Panc1 (cell line): ENCODE measurements around the gene TMEM39A. TPM values are rescaled to one million over a fixed set of nuclear protein-coding genes. Genes with fewer than 3 reads are reported as not detected.

Experiments
- ATAC-seq: fragments of 200-7000 bp; cut with Tn5 transposase; 2 replicates; pipeline ENCODE4 v1.9.1; 2020; ENCODE audit warnings: mild to moderate bottlenecking, moderate library complexity
- BruUV-seq: library from RNA; stranded (reverse); fragments of 400-500 nt; replicated peaks from 2 replicates; lab custom pipeline; 2021; lab: Mats Ljungman, UMichigan
- CTCF ChIA-PET: fragments of 300-600 bp; sonication (Branson Sonifier 250); formaldehyde crosslinking; loops from one replicate; lab custom pipeline; 2022; ENCODE audit warnings: antibody characterized with exemption; lab: Charles Lee
- POLR2A ChIA-PET: fragments of 300-600 bp; sonication (Branson Sonifier 250); formaldehyde crosslinking; loops from one replicate; lab custom pipeline; 2022; ENCODE audit warnings: antibody characterized with exemption; lab: Charles Lee
- DNase-seq: peaks from one replicate; pipeline ENCODE4 v3.0.0-alpha.2; 2010; ENCODE audit warnings: low read depth, low spot score
- H3K27ac ChIP-seq: 2 replicates; pipeline ENCODE4 v1.5.1; 2011; ENCODE audit warnings: mild to moderate bottlenecking, low read length, inconsistent platforms
- H3K27me3 ChIP-seq: fragments of 200-500 bp; sonication (Bioruptor generic); 2 replicates; pipeline ENCODE4 v1.6.0; 2014; ENCODE audit warnings: low read length, inconsistent platforms; ENCODE audit not compliant: control insufficient read depth, insufficient read depth
- H3K36me3 ChIP-seq: fragments of 200-500 bp; sonication (Bioruptor generic); 2 replicates; pipeline ENCODE4 v1.5.1; 2014; ENCODE audit warnings: inconsistent platforms, mild to moderate bottlenecking, low read length, moderate library complexity; ENCODE audit not compliant: control insufficient read depth, insufficient read depth
- H3K4me1 ChIP-seq: 2 replicates; pipeline ENCODE4 v1.5.1; 2011; ENCODE audit warnings: inconsistent platforms, mild to moderate bottlenecking, low read length, moderate library complexity; ENCODE audit not compliant: control insufficient read depth, insufficient read depth
- H3K4me3 ChIP-seq, 2 experiments: 2 replicates each; pipeline ENCODE4 v1.5.1; 2011 to 2012; ENCODE audit warnings: low read depth in 2 of 2, low read length in 2 of 2, mild to moderate bottlenecking in 2 of 2, inconsistent platforms in 1 of 2, moderate library complexity in 1 of 2
- H3K9me3 ChIP-seq: fragments of 200-500 bp; sonication (Bioruptor generic); 2 replicates; pipeline ENCODE4 v1.5.1; 2014; ENCODE audit warnings: low read depth, mild to moderate bottlenecking, inconsistent platforms, low read length, moderate library complexity; ENCODE audit not compliant: control insufficient read depth, insufficient read depth
- CTCF ChIP-seq: fragments of 450-650 bp; IDR thresholded peaks from 2 replicates; pipeline ENCODE4 v1.5.1; 2017; ENCODE audit warnings: mild to moderate bottlenecking
- POLR2AphosphoS5 ChIP-seq: IDR thresholded peaks from 2 replicates; pipeline ENCODE4 v1.6.1; 2012; ENCODE audit warnings: mild to moderate bottlenecking, low read depth, low read length, moderate library complexity
- REST ChIP-seq, 2 experiments: IDR thresholded peaks; 2 replicates each; pipeline ENCODE4 v1.6.1; 2011 to 2012; ENCODE audit warnings: low read depth in 2 of 2, control low read depth in 1 of 2, low read length in 1 of 2, mild to moderate bottlenecking in 1 of 2, moderate library complexity in 1 of 2; ENCODE audit not compliant: insufficient read depth in 1 of 2
- SIN3A ChIP-seq: IDR thresholded peaks from 2 replicates; pipeline ENCODE4 v1.6.1; 2012; ENCODE audit warnings: low read depth, mild to moderate bottlenecking, low read length, moderate library complexity, borderline replicate concordance; ENCODE audit not compliant: insufficient read depth
- TCF7L2 ChIP-seq: IDR thresholded peaks from 2 replicates; pipeline ENCODE4 v1.6.1; 2011; ENCODE audit warnings: mild to moderate bottlenecking, low read depth, low read length, inconsistent platforms
- in situ Hi-C: cut with HindIII; loops from 2 replicates; pipeline ENCODE4 v1.10.0; 2016; ENCODE audit warnings: low sequenced_read_pairs, low pct_unique_long_range_greater_than_20kb
- intact Hi-C: fragments of 100-400 bp; cut with micrococcal nuclease; formaldehyde crosslinking; loops from one replicate; pipeline ENCODE4 v1.10.0; 2022; ENCODE audit not compliant: unreplicated experiment
- total RNA-seq: library from RNA; stranded (reverse); gene quantifications from one replicate; pipeline ENCODE4 v1.2.1, GENCODE V29; 2021; ENCODE audit not compliant: unreplicated experiment

Gene TMEM39A
- total RNA-seq, 1 experiment from 2014 or later = 47.8 TPM

GRCh38 chr3:119470866-119471265 lies 7.5 kb upstream of the TMEM39A start:
- BruUV-seq = no TSS peak
- in situ Hi-C loops (no loop called here), intact Hi-C loops (no loop called here)
- POLR2A ChIA-PET = no interaction called here
- ATAC-seq = no peak
- H3K4me1 ChIP-seq = peaks cover 10% of the 10 kb centered on the region
- no peak overlapping the region for H3K4me3 ChIP-seq
- H3K9me3 ChIP-seq = no peaks in the 10 kb centered on the region
- no peak overlapping the region for H3K27ac ChIP-seq
- H3K36me3 ChIP-seq = no peaks in the 10 kb centered on the region; the same call in 1 of the 2 replicates
- DNase-seq = no peak
- no peaks in the 10 kb centered on the region for H3K27me3 ChIP-seq
- CTCF ChIA-PET = no interaction called here
- TF ChIP-seq SIN3A (no peak), TCF7L2 (no peak), CTCF (no peak), POLR2AphosphoS5 (no peak), REST (IDR thresholded peaks at IDR 0.05; ENCODE audit: insufficient read depth in 1 of 2, low read depth in 2 of 2, low read length in 1 of 2) (no peak)

- CTCF ChIA-PET = interaction anchor here (0.6 kb wide), 1 partner anchor 194 kb away, joined by 4 read pairs; no protein-coding TSS in a partner anchor
- H3K4me1 ChIP-seq = peaks cover 10% of the 10 kb centered on the region
- H3K27me3 ChIP-seq = no peaks in the 10 kb centered on the region
- intact Hi-C loops (loop anchor here (10.0 kb wide), 1 partner anchor 195 kb away; no protein-coding TSS in a partner anchor), in situ Hi-C loops (no loop called here)
- peak overlapping the region; percentile 89 for H3K27ac ChIP-seq
- ATAC-seq (no peak; the same call in 1 of the 2 replicates), DNase-seq (no peak)
- BruUV-seq = no TSS peak
- H3K4me3 ChIP-seq = peak overlapping the region; percentile 77 to 93
- H3K36me3 ChIP-seq = no peaks in the 10 kb centered on the region; the same call in 1 of the 2 replicates
- POLR2A ChIA-PET = no interaction called here
- no peak for TF ChIP-seq TCF7L2
- TF ChIP-seq POLR2AphosphoS5 = no peak
- 0 out of 2 replicates have a peak, but pooled peaks have one; percentile 24 for TF ChIP-seq CTCF
- TF ChIP-seq SIN3A = no peak
- TF ChIP-seq REST (IDR thresholded peaks at IDR 0.05; ENCODE audit: insufficient read depth in 1 of 2, low read depth in 2 of 2, low read length in 1 of 2) = no peak
- H3K9me3 ChIP-seq = no peaks in the 10 kb centered on the region
Observed at GRCh38 chr3:119469418-119470189, 6.2 kb upstream of the TMEM39A start.
